Activated effector memory CD4-positive, alpha-beta T cell treated with anti-CD3 and anti-CD28 coated beads, Interleukin-2, amount 50 U/mL, for 16 hours (primary cell): ENCODE results near the gene CKM.
A peak's percentile ranks its signal among the peaks of the same experiment; 100 is the strongest.

Source experiments
- DNase-seq: peaks from one replicate; pipeline ENCODE4 v3.0.0-alpha.2; 2020

CKM gene

GRCh38 chr19:45322744-45323281, at the start of gene CKM:
TSS of gene CKM (minus strand) at chr19:45322875. CDS start at chr19:45319713, 3,162 bp downstream.
- DNase-seq: no peak

GRCh38 chr19:45370410-45371204, 47.9 kb upstream of the CKM start, which contains the start of gene ERCC2:
TSS of gene ERCC2 (minus strand) at chr19:45370573. CDS start at chr19:45370540, 33 bp downstream.
- peak; percentile 100 for DNase-seq

- no peak for DNase-seq
Observed at GRCh38 chr19:45368737-45369340, 46.2 kb upstream of the CKM start.

- DNase-seq: no peak
Observed at GRCh38 chr19:45368127-45368526, 45.5 kb upstream of the CKM start.

GRCh38 chr19:45364696-45365095, 42.0 kb upstream of the CKM start:
- DNase-seq: no peak

GRCh38 chr19:45363861-45364459, 41.3 kb upstream of the CKM start:
- no peak for DNase-seq

- no peak for DNase-seq
Observed at GRCh38 chr19:45362291-45362690, 39.6 kb upstream of the CKM start.

- DNase-seq: no peak
Observed at GRCh38 chr19:45361608-45362007, 38.9 kb upstream of the CKM start.

GRCh38 chr19:45358213-45358792, 35.6 kb upstream of the CKM start:
- no peak for DNase-seq

- no peak for DNase-seq
Observed at GRCh38 chr19:45357445-45357783, 34.7 kb upstream of the CKM start.

- DNase-seq: no peak
Observed at GRCh38 chr19:45356760-45357444, 34.2 kb upstream of the CKM start.

GRCh38 chr19:45355910-45356309, 33.2 kb upstream of the CKM start:
- DNase-seq: no peak

- DNase-seq: no peak
Observed at GRCh38 chr19:45355402-45355801, 32.7 kb upstream of the CKM start.

- no peak for DNase-seq
Observed at GRCh38 chr19:45354241-45354842, 31.7 kb upstream of the CKM start.

GRCh38 chr19:45352914-45353796, 30.5 kb upstream of the CKM start:
- no peak for DNase-seq

GRCh38 chr19:45352471-45352870, 29.8 kb upstream of the CKM start:
- DNase-seq: no peak

GRCh38 chr19:45352062-45352461, 29.4 kb upstream of the CKM start:
- DNase-seq: no peak

- DNase-seq: no peak
Observed at GRCh38 chr19:45351401-45351952, 28.8 kb upstream of the CKM start.

- DNase-seq: no peak
Observed at GRCh38 chr19:45350477-45351058, 27.9 kb upstream of the CKM start.

GRCh38 chr19:45349430-45349941, 26.8 kb upstream of the CKM start:
- no peak for DNase-seq

- DNase-seq: no peak
Observed at GRCh38 chr19:45349126-45349415, 26.4 kb upstream of the CKM start.
